GM12875 (cell line): ENCODE data around the gene CBL.

Experiments used
- H3K4me3 ChIP-seq: one replicate; pipeline ENCODE4 v1.5.1; 2011; ENCODE audit warnings: low read depth, low read length, control low read depth
- TF ChIP-seq, protein P1 (sequence below): IDR thresholded peaks from 2 replicates; pipeline ENCODE4 v1.5.1; 2011; ENCODE audit warnings: low read depth, mild to moderate bottlenecking, control low read depth, inconsistent platforms, low read length, moderate library complexity, borderline replicate concordance; ENCODE audit not compliant: insufficient read depth

The CBL gene

GRCh38 chr11:119334174-119334930 is 128.2 kb downstream of the CBL start, which contains the start of gene RNF26:
Gene RNF26 (plus strand): TSS chr11:119334527. CDS start chr11:119335123, 596 bp downstream.
- H3K4me3 ChIP-seq, result peak within 1 kb of the TSS; percentile 75
- TF ChIP-seq, protein P1, sequence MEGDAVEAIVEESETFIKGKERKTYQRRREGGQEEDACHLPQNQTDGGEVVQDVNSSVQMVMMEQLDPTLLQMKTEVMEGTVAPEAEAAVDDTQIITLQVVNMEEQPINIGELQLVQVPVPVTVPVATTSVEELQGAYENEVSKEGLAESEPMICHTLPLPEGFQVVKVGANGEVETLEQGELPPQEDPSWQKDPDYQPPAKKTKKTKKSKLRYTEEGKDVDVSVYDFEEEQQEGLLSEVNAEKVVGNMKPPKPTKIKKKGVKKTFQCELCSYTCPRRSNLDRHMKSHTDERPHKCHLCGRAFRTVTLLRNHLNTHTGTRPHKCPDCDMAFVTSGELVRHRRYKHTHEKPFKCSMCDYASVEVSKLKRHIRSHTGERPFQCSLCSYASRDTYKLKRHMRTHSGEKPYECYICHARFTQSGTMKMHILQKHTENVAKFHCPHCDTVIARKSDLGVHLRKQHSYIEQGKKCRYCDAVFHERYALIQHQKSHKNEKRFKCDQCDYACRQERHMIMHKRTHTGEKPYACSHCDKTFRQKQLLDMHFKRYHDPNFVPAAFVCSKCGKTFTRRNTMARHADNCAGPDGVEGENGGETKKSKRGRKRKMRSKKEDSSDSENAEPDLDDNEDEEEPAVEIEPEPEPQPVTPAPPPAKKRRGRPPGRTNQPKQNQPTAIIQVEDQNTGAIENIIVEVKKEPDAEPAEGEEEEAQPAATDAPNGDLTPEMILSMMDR, result no peak

- H3K4me3 ChIP-seq, result peak overlapping the region; percentile 75
Measured at GRCh38 chr11:119335091-119335654, 129.0 kb downstream of the CBL start.

DNA sequence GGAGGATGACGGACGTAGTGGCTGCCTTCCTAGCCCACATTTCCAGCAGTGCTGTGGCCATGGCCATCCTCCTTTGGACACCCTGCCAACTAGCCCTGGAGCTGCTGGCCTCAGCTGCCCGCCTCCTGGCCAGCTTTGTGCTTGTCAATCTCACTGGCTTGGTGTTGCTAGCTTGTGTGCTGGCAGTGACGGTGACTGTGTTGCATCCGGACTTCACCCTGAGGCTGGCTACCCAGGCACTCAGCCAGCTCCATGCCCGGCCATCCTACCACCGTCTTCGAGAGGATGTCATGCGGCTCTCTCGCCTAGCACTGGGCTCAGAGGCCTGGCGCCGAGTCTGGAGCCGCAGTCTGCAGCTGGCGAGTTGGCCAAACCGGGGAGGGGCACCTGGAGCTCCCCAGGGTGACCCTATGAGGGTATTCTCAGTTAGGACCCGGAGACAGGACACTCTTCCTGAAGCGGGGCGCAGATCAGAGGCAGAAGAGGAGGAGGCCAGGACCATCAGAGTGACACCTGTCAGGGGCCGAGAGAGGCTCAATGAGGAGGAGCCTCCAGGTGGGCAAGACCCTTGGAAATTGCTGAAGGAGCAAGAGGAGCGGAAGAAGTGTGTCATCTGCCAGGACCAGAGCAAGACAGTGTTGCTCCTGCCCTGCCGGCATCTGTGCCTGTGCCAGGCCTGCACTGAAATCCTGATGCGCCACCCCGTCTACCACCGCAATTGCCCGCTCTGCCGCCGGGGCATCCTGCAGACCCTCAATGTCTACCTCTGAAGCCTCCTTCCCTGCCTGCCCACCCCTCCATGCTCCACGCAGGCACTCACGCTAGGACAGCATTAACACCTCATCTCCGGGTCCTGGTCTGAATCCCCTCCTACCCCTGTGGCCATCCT is 129.8 kb downstream of the CBL start:
- TF ChIP-seq, protein P1, result no peak
- H3K4me3 ChIP-seq, result no peak overlapping the region

More at GRCh38 chr11:119335091-119335654, 129.0 kb downstream of the CBL start:
- TF ChIP-seq, protein P1, result no peak

GRCh38 chr11:119336744-119337469 is 130.8 kb downstream of the CBL start:
- TF ChIP-seq, protein P1, result no peak
- no peak overlapping the region for H3K4me3 ChIP-seq

- TF ChIP-seq, protein P1, result no peak
- no peak overlapping the region for H3K4me3 ChIP-seq
Measured at GRCh38 chr11:119337581-119338317, 131.6 kb downstream of the CBL start.

DNA sequence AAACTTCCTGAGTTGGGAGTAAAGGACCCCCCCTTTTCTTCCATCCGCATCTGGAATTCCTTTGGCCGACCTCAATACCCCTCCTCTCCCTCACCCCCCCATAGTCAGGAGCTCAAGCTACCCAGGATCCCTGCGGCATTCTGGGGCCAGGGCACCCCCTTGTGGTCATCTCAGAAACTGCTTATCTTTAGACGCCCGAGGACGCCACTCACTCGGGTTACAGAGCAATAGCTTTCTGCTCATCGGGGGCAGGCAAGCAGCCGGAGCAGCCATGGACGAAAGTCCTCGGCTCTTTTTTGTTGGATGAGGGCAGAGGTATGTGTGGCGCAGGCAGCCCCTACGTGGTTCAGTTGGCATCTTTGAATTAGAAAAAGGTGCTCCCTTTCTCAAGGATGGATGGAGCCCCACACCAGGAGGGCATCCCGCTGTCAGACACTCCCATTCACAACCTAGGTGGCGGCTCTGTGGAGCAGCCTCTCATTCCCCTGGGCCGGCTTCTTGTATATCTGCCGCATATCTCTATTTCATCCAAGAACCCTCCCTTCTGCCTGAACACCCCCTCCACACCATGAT is 132.3 kb downstream of the CBL start:
- TF ChIP-seq, protein P1, result peak; percentile 79

More for the DNA sequence above, 132.3 kb downstream of the CBL start:
- H3K4me3 ChIP-seq, result no peak overlapping the region
